DND-41 (cell line): Measurements from ENCODE around the gene MYH6.

Experiments used
- ATAC-seq: fragments of 200-7000 bp; cut with Tn5 transposase; 3 replicates; pipeline ENCODE4 v1.9.1; 2021; ENCODE audit warnings: low read depth; ENCODE audit not compliant: insufficient read depth
- DNase-seq: peaks from one replicate; pipeline ENCODE4 v3.0.0-alpha.2; 2020
- H2AFZ ChIP-seq: 2 replicates; pipeline ENCODE4 v1.6.0; 2012; ENCODE audit warnings: low read depth, low read length
- H3K27ac ChIP-seq: 2 replicates; pipeline ENCODE4 v1.5.1; 2012; ENCODE audit warnings: low read length, inconsistent platforms
- H3K27me3 ChIP-seq: fragments of 200-600 bp; sonication (generic); 2 replicates; pipeline ENCODE4 v1.6.0; 2012; ENCODE audit warnings: low read length, mild to moderate bottlenecking, inconsistent platforms; ENCODE audit not compliant: insufficient read depth, poor library complexity
- H3K36me3 ChIP-seq: 2 replicates; pipeline ENCODE4 v1.5.1; 2012; ENCODE audit warnings: low read length, inconsistent platforms; ENCODE audit not compliant: insufficient read depth
- H3K4me1 ChIP-seq: 2 replicates; pipeline ENCODE4 v1.5.1; 2012; ENCODE audit warnings: mild to moderate bottlenecking, low read length; ENCODE audit not compliant: insufficient read depth
- H3K4me2 ChIP-seq: 2 replicates; pipeline ENCODE4 v1.6.0; 2012; ENCODE audit warnings: mild to moderate bottlenecking, moderate library complexity, low read length, inconsistent platforms; ENCODE audit not compliant: insufficient read depth
- H3K4me3 ChIP-seq, 2 experiments: fragments of 200-600 bp in 1 of 2; shearing (Covaris generic) in 1 of 2; 2 replicates each; pipeline ENCODE4 v1.5.1; 2012 to 2016; ENCODE audit warnings: inconsistent platforms in 2 of 2, low read length in 2 of 2, mild to moderate bottlenecking in 2 of 2, low read depth in 1 of 2, moderate library complexity in 1 of 2
- H3K79me2 ChIP-seq: 2 replicates; pipeline ENCODE4 v1.6.0; 2012; ENCODE audit warnings: low read length, inconsistent platforms; ENCODE audit not compliant: insufficient read depth
- H3K9ac ChIP-seq: 2 replicates; pipeline ENCODE4 v1.6.0; 2012; ENCODE audit warnings: low read depth, mild to moderate bottlenecking, inconsistent platforms, low read length, moderate library complexity
- H3K9me3 ChIP-seq: 2 replicates; pipeline ENCODE4 v1.5.1; 2012; ENCODE audit warnings: low read length, moderate library complexity, mild to moderate bottlenecking, inconsistent platforms; ENCODE audit not compliant: insufficient read depth, severe bottlenecking
- H4K20me1 ChIP-seq: 2 replicates; pipeline ENCODE4 v1.6.0; 2012; ENCODE audit warnings: low read length; ENCODE audit not compliant: insufficient read depth
- EZH2 ChIP-seq: IDR thresholded peaks from 3 replicates; pipeline ENCODE4 v1.6.1; 2012; ENCODE audit warnings: borderline replicate concordance, low read depth, mild to moderate bottlenecking, moderate library complexity, low read length, inconsistent platforms; ENCODE audit not compliant: severe bottlenecking
- TF ChIP-seq, protein P1 (sequence below): IDR thresholded peaks from 2 replicates; pipeline ENCODE4 v1.5.1; 2012; ENCODE audit warnings: borderline replicate concordance, low read length, moderate library complexity, mild to moderate bottlenecking; ENCODE audit not compliant: poor library complexity, severe bottlenecking; ENCODE audit errors: extremely low read depth

Gene MYH6

DNA sequence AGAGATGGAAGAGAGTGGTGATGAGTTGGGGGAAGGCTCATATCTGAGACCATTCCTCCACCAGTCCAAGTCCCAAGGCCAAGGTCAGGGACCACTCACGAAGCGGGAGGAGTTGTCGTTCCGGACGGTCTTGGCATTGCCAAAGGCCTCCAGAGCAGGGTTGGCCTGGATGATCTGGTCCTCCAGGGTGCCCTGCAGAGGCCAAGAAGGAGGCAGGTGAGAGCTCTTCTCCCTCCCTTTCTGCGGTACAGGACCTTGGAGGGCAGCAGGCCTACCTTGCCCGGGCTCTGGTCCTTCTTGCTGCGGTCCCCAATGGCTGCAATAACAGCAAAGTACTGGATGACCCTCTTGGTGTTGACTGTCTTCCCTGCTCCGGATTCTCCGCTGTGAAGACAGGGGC is 23.4 kb upstream of the MYH6 start:
- Histone ChIP-seq H3K27ac (no peak overlapping the region), H3K79me2 (no peaks in the 10 kb centered on the region), H2AFZ (no peak overlapping the region), H3K9me3 (no peaks in the 10 kb centered on the region), H3K36me3 (no peaks in the 10 kb centered on the region), H3K4me2 (no peak overlapping the region), H3K4me1 (no peaks in the 10 kb centered on the region), H3K9ac (no peak overlapping the region), H3K4me3 (no peak overlapping the region), H3K27me3 (peaks cover 5% of the 10 kb centered on the region), H4K20me1 (no peaks in the 10 kb centered on the region)
- no peak for DNase-seq
- TF ChIP-seq, protein P1, sequence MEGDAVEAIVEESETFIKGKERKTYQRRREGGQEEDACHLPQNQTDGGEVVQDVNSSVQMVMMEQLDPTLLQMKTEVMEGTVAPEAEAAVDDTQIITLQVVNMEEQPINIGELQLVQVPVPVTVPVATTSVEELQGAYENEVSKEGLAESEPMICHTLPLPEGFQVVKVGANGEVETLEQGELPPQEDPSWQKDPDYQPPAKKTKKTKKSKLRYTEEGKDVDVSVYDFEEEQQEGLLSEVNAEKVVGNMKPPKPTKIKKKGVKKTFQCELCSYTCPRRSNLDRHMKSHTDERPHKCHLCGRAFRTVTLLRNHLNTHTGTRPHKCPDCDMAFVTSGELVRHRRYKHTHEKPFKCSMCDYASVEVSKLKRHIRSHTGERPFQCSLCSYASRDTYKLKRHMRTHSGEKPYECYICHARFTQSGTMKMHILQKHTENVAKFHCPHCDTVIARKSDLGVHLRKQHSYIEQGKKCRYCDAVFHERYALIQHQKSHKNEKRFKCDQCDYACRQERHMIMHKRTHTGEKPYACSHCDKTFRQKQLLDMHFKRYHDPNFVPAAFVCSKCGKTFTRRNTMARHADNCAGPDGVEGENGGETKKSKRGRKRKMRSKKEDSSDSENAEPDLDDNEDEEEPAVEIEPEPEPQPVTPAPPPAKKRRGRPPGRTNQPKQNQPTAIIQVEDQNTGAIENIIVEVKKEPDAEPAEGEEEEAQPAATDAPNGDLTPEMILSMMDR: no peak
- no peak for TF ChIP-seq EZH2
- ATAC-seq: no peak

DNA sequence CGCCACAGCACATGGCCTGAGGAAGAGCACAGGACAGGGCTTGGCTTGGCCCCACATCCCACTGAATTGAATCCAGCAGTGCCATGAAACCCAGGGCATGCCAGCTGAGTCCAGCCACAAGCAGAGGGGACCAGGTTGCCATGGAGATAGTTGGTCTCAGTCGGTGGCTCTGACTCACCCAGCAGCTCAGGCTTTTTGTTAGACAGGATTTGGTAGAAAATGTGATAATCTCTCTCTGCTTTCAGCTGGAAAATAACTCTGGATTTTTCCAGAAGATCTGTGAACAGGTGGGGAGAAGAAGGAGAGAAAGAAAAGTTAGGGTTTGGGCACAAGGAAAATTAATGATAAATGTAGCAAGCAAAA is 22.6 kb upstream of the MYH6 start:
- Histone ChIP-seq H3K9ac (no peak overlapping the region), H3K27ac (no peak overlapping the region), H3K4me1 (no peaks in the 10 kb centered on the region), H2AFZ (no peak overlapping the region), H4K20me1 (no peaks in the 10 kb centered on the region), H3K79me2 (no peaks in the 10 kb centered on the region), H3K36me3 (no peaks in the 10 kb centered on the region), H3K4me3 (no peak overlapping the region), H3K27me3 (peaks cover 5% of the 10 kb centered on the region), H3K9me3 (no peaks in the 10 kb centered on the region), H3K4me2 (no peak overlapping the region)
- DNase-seq (no peak), ATAC-seq (no peak)
- TF ChIP-seq EZH2: no peak
- TF ChIP-seq, protein P1: no peak

GRCh38 chr14:23430016-23430722 is 22.1 kb upstream of the MYH6 start:
- Histone ChIP-seq H3K27ac (no peak overlapping the region), H3K4me3 (no peak overlapping the region), H3K27me3 (peaks cover 6% of the 10 kb centered on the region), H3K9me3 (no peaks in the 10 kb centered on the region), H3K9ac (no peak overlapping the region), H3K4me1 (no peaks in the 10 kb centered on the region), H4K20me1 (no peaks in the 10 kb centered on the region), H3K36me3 (no peaks in the 10 kb centered on the region), H3K4me2 (no peak overlapping the region), H2AFZ (no peak overlapping the region), H3K79me2 (no peaks in the 10 kb centered on the region)
- TF ChIP-seq EZH2: no peak
- TF ChIP-seq, protein P1: no peak
- no peak for ATAC-seq
- no peak for DNase-seq
